OCI-LY3 (cell line): ENCODE data around the gene BACH2.
"Not testable (repeated sequence)": the region's sequence is repeated elsewhere in the genome, so short reads cannot be mapped to it uniquely, and the experiment has no call there.

ENCODE experiments used
- H2AFZ ChIP-seq: fragments of 200-600, 300-600 bp; shearing (Covaris generic); 2 replicates; pipeline ENCODE4 v1.6.0; 2014; ENCODE audit warnings: antibody characterized with exemption, low read depth, low read length
- H3K27ac ChIP-seq: fragments of 200-600, 300-600 bp; sonication (generic); 2 replicates; pipeline ENCODE4 v1.5.1; 2014; ENCODE audit warnings: mild to moderate bottlenecking, low read length, moderate library complexity, mixed read lengths
- H3K27me3 ChIP-seq: fragments of 200-600, 300-600 bp; sonication (generic); 2 replicates; pipeline ENCODE4 v1.6.1; 2014; ENCODE audit warnings: low read depth, low read length, mixed read lengths
- H3K36me3 ChIP-seq: fragments of 200-600, 300-600 bp; sonication (generic); replicated peaks from 2 replicates; pipeline ENCODE3; 2014; ENCODE audit warnings: low read depth, low read length, mixed read lengths
- H3K4me1 ChIP-seq: fragments of 300-600, 200-600 bp; sonication (generic); 2 replicates; pipeline ENCODE4 v1.6.1; 2014; ENCODE audit warnings: low read length, mixed read lengths
- H3K4me2 ChIP-seq: fragments of 200-600, 300-600 bp; sonication (generic); 2 replicates; pipeline ENCODE4 v1.6.1; 2014; ENCODE audit warnings: low read length, mixed read lengths
- H3K4me3 ChIP-seq: fragments of 300-600, 200-600 bp; sonication (generic); 2 replicates; pipeline ENCODE4 v1.5.1; 2014; ENCODE audit warnings: antibody characterized with exemption, mild to moderate bottlenecking, low read length, moderate library complexity
- H3K79me2 ChIP-seq: fragments of 300-600, 200-600 bp; shearing (Covaris generic); 2 replicates; pipeline ENCODE4 v1.6.1; 2014; ENCODE audit warnings: mild to moderate bottlenecking, low read length, mixed read lengths
- H3K9ac ChIP-seq: fragments of 300-600, 200-600 bp; shearing (Covaris generic); 2 replicates; pipeline ENCODE4 v1.6.0; 2014; ENCODE audit warnings: mild to moderate bottlenecking, low read length, moderate library complexity
- H3K9me3 ChIP-seq: fragments of 200-600, 300-600 bp; shearing (Covaris generic); 2 replicates; pipeline ENCODE4 v1.6.1; 2014; ENCODE audit warnings: low read length, mixed read lengths; ENCODE audit not compliant: insufficient read depth
- H4K20me1 ChIP-seq: fragments of 200-600, 300-600 bp; sonication (generic); 2 replicates; pipeline ENCODE4 v1.6.1; 2016; ENCODE audit warnings: low read length, mixed read lengths; ENCODE audit not compliant: insufficient read depth
- EZH2phosphoT487 ChIP-seq: fragments of 200-600 bp; shearing (Covaris generic); IDR thresholded peaks from 2 replicates; pipeline ENCODE4 v1.6.1; 2018; ENCODE audit warnings: antibody characterized with exemption, mixed run types, low read depth
- TF ChIP-seq, protein P1 (sequence below): fragments of 200-600, 300-600 bp; sonication (generic); IDR thresholded peaks from 2 replicates; pipeline ENCODE4 v1.5.1; 2014; ENCODE audit warnings: antibody characterized with exemption, low read length, low read depth

Gene BACH2

DNA sequence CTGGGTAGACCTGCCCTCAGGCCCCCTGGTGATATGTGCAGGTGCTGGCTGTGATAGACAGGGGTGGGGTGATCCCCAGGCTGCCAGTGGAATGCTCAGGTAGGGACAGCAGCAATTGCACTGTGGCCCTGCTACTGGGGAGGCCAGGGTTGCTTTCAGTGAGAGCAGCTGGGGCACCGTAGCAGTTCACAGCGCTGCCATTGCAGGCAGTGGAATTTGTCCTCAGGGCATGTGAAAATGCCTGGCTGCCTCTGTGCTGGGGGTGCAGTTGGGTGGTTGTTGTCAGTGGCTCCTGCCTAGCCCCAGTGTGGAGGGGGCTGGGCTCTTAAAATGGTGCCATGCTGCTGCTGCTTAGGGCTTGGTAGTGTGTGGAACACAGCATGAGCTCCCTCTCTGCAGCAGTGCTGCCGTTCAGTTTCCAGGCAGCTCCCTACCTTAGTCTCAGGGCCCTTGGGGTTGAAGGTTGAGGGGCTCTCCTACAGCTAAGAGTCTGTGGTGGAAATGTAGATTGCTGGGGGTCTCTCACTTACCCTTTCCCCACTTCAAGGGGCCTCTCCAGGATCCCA lies 378.8 kb downstream of the BACH2 start:
- H2AFZ ChIP-seq = no peak overlapping the region
- no peaks in the 10 kb centered on the region for H3K27me3 ChIP-seq
- H3K79me2 ChIP-seq = no peaks in the 10 kb centered on the region
- no peak overlapping the region for H3K9ac ChIP-seq
- H3K4me3 ChIP-seq = no peak overlapping the region
- no peaks in the 10 kb centered on the region for H3K9me3 ChIP-seq
- no peak overlapping the region for H3K4me2 ChIP-seq
- TF ChIP-seq, protein P1, sequence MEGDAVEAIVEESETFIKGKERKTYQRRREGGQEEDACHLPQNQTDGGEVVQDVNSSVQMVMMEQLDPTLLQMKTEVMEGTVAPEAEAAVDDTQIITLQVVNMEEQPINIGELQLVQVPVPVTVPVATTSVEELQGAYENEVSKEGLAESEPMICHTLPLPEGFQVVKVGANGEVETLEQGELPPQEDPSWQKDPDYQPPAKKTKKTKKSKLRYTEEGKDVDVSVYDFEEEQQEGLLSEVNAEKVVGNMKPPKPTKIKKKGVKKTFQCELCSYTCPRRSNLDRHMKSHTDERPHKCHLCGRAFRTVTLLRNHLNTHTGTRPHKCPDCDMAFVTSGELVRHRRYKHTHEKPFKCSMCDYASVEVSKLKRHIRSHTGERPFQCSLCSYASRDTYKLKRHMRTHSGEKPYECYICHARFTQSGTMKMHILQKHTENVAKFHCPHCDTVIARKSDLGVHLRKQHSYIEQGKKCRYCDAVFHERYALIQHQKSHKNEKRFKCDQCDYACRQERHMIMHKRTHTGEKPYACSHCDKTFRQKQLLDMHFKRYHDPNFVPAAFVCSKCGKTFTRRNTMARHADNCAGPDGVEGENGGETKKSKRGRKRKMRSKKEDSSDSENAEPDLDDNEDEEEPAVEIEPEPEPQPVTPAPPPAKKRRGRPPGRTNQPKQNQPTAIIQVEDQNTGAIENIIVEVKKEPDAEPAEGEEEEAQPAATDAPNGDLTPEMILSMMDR = no peak
- no peak for TF ChIP-seq EZH2phosphoT487
- H3K4me1 ChIP-seq = no peaks in the 10 kb centered on the region
- no peak overlapping the region for H3K27ac ChIP-seq
- no peaks in the 10 kb centered on the region for H3K36me3 ChIP-seq
- H4K20me1 ChIP-seq = no peaks in the 10 kb centered on the region

DNA sequence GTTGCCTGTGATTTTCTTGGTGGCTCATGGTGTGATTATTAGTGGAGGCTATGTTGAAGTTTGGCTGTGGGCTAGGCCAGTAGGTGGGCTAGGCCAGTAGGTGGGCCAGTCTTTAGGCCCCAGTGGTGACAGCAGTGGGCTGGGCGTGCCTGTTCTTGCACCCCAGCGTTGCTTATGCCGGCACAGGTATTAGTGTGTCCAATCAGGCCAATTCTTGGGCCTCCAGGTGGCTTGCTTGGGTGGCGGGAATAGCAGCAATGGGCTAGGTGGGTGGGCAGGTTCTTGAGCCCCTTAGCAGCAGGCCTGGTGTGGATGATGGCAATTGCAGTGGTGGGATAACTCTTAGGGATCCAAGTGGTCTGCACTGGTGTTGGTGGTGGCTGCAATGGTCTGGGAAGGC lies 379.4 kb downstream of the BACH2 start:
- H2AFZ ChIP-seq = no peak overlapping the region
- H4K20me1 ChIP-seq = no peaks in the 10 kb centered on the region
- no peak overlapping the region for H3K4me2 ChIP-seq
- no peak overlapping the region for H3K27ac ChIP-seq
- H3K27me3 ChIP-seq = no peaks in the 10 kb centered on the region
- no peaks in the 10 kb centered on the region for H3K9me3 ChIP-seq
- H3K36me3 ChIP-seq = no peaks in the 10 kb centered on the region
- no peaks in the 10 kb centered on the region for H3K4me1 ChIP-seq
- no peak overlapping the region for H3K4me3 ChIP-seq
- no peak overlapping the region for H3K9ac ChIP-seq
- TF ChIP-seq, protein P1 = no peak
- TF ChIP-seq EZH2phosphoT487 = no peak
- no peaks in the 10 kb centered on the region for H3K79me2 ChIP-seq

DNA sequence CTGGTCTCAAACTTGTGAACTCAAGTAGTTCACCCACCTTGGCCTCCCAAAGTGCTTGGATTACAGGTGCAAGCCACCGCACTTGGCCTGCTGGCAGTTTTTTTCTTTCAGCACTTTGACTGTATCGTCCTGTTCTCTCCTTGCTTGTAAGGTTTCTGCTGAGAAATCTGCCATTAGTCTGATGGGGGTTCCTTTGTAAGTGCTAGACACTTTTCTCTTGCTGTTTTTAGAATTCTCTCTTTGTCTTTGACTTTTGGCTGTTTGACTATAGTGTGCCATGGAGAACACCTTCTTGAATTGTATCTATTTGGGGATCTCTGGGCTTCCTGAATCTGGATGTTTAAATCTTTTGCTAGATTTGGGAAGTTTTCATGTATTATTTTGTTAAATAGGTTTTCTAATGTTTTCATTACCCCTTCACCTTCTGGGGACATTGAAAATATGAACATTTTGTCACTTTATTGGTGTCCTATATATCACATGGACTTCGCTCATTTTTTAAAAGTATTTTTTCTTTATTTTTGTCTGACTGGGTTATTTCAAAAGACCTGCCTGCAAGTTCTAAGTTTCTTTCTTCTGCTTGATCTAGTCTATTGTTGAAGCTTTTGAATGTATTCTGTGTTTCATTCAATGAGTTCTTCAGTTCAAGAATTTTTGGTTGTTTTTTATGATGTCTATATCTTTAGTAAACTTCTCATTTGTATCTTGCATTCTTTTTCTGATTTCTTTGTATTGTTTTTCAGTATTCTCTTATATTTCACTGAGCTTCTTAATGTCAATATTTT lies 380.3 kb downstream of the BACH2 start:
- no peak overlapping the region for H3K4me2 ChIP-seq
- no peaks in the 10 kb centered on the region for H3K9me3 ChIP-seq
- H3K36me3 ChIP-seq = no peaks in the 10 kb centered on the region
- no peak overlapping the region for H3K9ac ChIP-seq
- TF ChIP-seq EZH2phosphoT487 = no peak
- TF ChIP-seq, protein P1 = no peak
- no peak overlapping the region for H3K4me3 ChIP-seq
- H4K20me1 ChIP-seq = no peaks in the 10 kb centered on the region
- no peaks in the 10 kb centered on the region for H3K4me1 ChIP-seq
- no peak overlapping the region for H2AFZ ChIP-seq
- no peaks in the 10 kb centered on the region for H3K27me3 ChIP-seq
- no peaks in the 10 kb centered on the region for H3K79me2 ChIP-seq
- H3K27ac ChIP-seq = no peak overlapping the region

DNA sequence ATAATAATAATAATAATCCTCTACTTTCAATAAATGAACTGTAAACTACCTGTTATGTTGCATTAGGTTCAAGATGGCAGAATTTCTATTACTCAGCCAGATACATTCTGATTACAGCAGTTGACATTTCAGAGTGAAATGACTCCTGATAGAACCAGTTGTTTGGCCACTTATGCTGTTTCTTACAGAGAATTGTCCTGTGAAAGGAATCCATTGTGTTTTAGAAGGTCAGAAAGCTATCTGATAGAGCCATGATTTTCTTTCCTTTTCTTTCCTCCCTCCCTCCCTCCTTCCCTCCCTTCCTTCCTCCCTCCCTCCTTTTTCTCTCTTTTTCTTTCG lies 385.8 kb downstream of the BACH2 start:
- no peak overlapping the region for H2AFZ ChIP-seq
- H3K9me3 ChIP-seq = no peaks in the 10 kb centered on the region
- no peak overlapping the region for H3K27ac ChIP-seq
- no peaks in the 10 kb centered on the region for H3K36me3 ChIP-seq
- H3K4me2 ChIP-seq = no peak overlapping the region
- no peaks in the 10 kb centered on the region for H4K20me1 ChIP-seq
- no peaks in the 10 kb centered on the region for H3K79me2 ChIP-seq
- H3K4me1 ChIP-seq = no peaks in the 10 kb centered on the region
- no peak overlapping the region for H3K4me3 ChIP-seq
- TF ChIP-seq EZH2phosphoT487 = no peak
- TF ChIP-seq, protein P1 = no peak
- H3K27me3 ChIP-seq = no peaks in the 10 kb centered on the region
- H3K9ac ChIP-seq = no peak overlapping the region

DNA sequence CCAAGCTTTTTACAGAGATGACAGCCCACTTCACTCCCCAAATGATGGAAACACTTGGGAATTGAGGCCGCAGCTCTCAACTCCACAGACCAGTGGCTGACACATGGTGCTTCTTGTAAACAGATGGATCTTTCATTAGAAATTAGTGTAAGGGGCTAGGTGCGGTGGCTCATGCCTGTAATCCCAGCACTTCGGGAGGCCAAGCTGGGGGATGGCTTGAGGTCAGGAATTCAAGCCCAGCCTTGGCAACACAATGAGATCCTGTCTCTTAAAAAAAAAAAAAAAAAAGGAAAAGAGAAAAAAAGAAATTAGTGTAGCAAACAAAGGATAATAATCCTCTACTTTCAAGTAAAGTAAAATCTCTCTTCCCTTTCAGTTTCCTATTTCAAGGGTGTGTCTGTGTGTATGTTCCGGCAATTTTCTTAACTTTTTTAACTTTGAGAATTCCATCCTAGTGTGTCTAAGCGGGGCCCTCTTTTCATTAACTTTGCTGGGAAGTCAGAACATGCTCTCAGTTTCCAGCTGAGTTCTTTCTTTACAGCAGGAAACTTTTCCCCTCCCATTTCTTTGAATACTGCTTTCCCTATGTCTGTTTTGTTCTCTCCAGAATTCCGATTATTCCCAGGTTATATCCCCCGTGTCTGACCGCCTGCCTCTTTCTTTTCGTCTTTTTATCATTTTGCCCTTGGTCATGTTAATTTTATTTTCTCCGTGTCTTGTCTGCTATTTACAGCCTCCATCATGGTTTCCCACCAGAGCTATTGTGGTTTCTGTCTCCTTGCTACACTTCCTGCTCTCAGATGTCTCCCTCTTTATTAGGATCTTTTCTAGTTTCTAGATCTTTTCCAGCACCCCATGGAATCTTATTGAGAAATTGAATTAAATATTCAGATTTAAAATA lies 386.4 kb downstream of the BACH2 start:
- H3K79me2 ChIP-seq, H3K9ac ChIP-seq, H4K20me1 ChIP-seq, H3K27ac ChIP-seq, H3K36me3 ChIP-seq, H3K4me3 ChIP-seq, H3K27me3 ChIP-seq, H2AFZ ChIP-seq, H3K9me3 ChIP-seq, H3K4me1 ChIP-seq, H3K4me2 ChIP-seq: not testable (repeated sequence)
